ENCODE measurements around the gene FUBP3. TPM values are rescaled to one million over a fixed set of nuclear protein-coding genes. Genes with fewer than 3 reads are reported as not detected.
"Not testable (repeated sequence)": the region's sequence is repeated elsewhere in the genome, so short reads cannot be mapped to it uniquely, and the experiment has no call there.

The FUBP3 gene
- total RNA-seq, 1 donor from 2014 or later = 39.6 TPM

GRCh38 chr9:130555968-130556367 is 23.4 kb upstream of the FUBP3 start:
- DNase-seq (ENCODE audit: extremely low read depth, low read depth, low spot score) = no peak

- DNase-seq (ENCODE audit: extremely low read depth, low read depth, low spot score) = no peak
Measured at GRCh38 chr9:130556396-130557076, 22.8 kb upstream of the FUBP3 start.

- no peak for DNase-seq (ENCODE audit: extremely low read depth, low read depth, low spot score)
Measured at GRCh38 chr9:130557077-130557468, 22.3 kb upstream of the FUBP3 start.

GRCh38 chr9:130561056-130561455 is 18.3 kb upstream of the FUBP3 start:
- DNase-seq (ENCODE audit: extremely low read depth, low read depth, low spot score) = no peak

GRCh38 chr9:130562525-130562924 is 16.9 kb upstream of the FUBP3 start:
- DNase-seq (ENCODE audit: extremely low read depth, low read depth, low spot score) = not testable (repeated sequence)

GRCh38 chr9:130563797-130564196 is 15.6 kb upstream of the FUBP3 start:
- DNase-seq (ENCODE audit: extremely low read depth, low read depth, low spot score) = no peak

- DNase-seq (ENCODE audit: extremely low read depth, low read depth, low spot score) = no peak
Measured at GRCh38 chr9:130565792-130566191, 13.6 kb upstream of the FUBP3 start.

GRCh38 chr9:130570208-130570607 is 9.2 kb upstream of the FUBP3 start:
- DNase-seq (ENCODE audit: extremely low read depth, low read depth, low spot score) = no peak

GRCh38 chr9:130575514-130575913 is 3.9 kb upstream of the FUBP3 start:
- no peak for DNase-seq (ENCODE audit: extremely low read depth, low read depth, low spot score)

GRCh38 chr9:130576176-130576575 is 3.2 kb upstream of the FUBP3 start:
- DNase-seq (ENCODE audit: extremely low read depth, low read depth, low spot score) = no peak

GRCh38 chr9:130579738-130580463 is 524 bp downstream of the FUBP3 start:
- no peak for DNase-seq (ENCODE audit: extremely low read depth, low read depth, low spot score)

GRCh38 chr9:130581766-130582165 is 2.4 kb downstream of the FUBP3 start:
- DNase-seq (ENCODE audit: extremely low read depth, low read depth, low spot score) = no peak

- no peak for DNase-seq (ENCODE audit: extremely low read depth, low read depth, low spot score)
Measured at GRCh38 chr9:130583271-130583670, 3.9 kb downstream of the FUBP3 start.

- DNase-seq (ENCODE audit: extremely low read depth, low read depth, low spot score) = no peak
Measured at GRCh38 chr9:130587921-130588320, 8.5 kb downstream of the FUBP3 start.

- DNase-seq (ENCODE audit: extremely low read depth, low read depth, low spot score) = no peak
Measured at GRCh38 chr9:130588416-130588815, 9.0 kb downstream of the FUBP3 start.

- no peak for DNase-seq (ENCODE audit: extremely low read depth, low read depth, low spot score)
Measured at GRCh38 chr9:130589754-130590153, 10.4 kb downstream of the FUBP3 start.

- no peak for DNase-seq (ENCODE audit: extremely low read depth, low read depth, low spot score)
Measured at GRCh38 chr9:130590305-130590704, 10.9 kb downstream of the FUBP3 start.

- no peak for DNase-seq (ENCODE audit: extremely low read depth, low read depth, low spot score)
Measured at GRCh38 chr9:130593020-130593419, 13.6 kb downstream of the FUBP3 start.

GRCh38 chr9:130597228-130597627 is 17.9 kb downstream of the FUBP3 start:
- DNase-seq (ENCODE audit: extremely low read depth, low read depth, low spot score) = no peak

GRCh38 chr9:130598188-130598587 is 18.8 kb downstream of the FUBP3 start:
- DNase-seq (ENCODE audit: extremely low read depth, low read depth, low spot score) = no peak

GRCh38 chr9:130599625-130600024 is 20.2 kb downstream of the FUBP3 start:
- no peak for DNase-seq (ENCODE audit: extremely low read depth, low read depth, low spot score)

GRCh38 chr9:130601100-130601499 is 21.7 kb downstream of the FUBP3 start:
- no peak for DNase-seq (ENCODE audit: extremely low read depth, low read depth, low spot score)
